ENCODE measurements around the gene ENO3. TPM values are rescaled to one million over a fixed set of nuclear protein-coding genes. Genes with fewer than 3 reads are reported as not detected.
"Not testable (repeated sequence)": the region's sequence is repeated elsewhere in the genome, so short reads cannot be mapped to it uniquely, and the experiment has no call there.

The ENO3 gene
- 10 to 100 TPM; 32.1 to 47.9 TPM for total RNA-seq

GRCh38 chr17:4950746-4951204 is at the start of gene ENO3:
Gene ENO3, plus strand, starts transcription at chr17:4951119. Its CDS starts 711 bp downstream, at chr17:4951830.
- Mint-ChIP-seq H3K9me3 (no peaks in the 10 kb centered on the region), H3K27ac (peak within 1 kb of the TSS; percentile 93 to 98), H3K36me3 (peaks cover 19 to 24% of the 10 kb centered on the region in 2 donors)
- DNase-seq (ENCODE audit: low spot score in 2 of 2) (no peak), ATAC-seq (no peak)

- DNase-seq (ENCODE audit: low spot score in 2 of 2) = no peak
Observed at GRCh38 chr17:4901648-4902344, 49.1 kb upstream of the ENO3 start.

DNA sequence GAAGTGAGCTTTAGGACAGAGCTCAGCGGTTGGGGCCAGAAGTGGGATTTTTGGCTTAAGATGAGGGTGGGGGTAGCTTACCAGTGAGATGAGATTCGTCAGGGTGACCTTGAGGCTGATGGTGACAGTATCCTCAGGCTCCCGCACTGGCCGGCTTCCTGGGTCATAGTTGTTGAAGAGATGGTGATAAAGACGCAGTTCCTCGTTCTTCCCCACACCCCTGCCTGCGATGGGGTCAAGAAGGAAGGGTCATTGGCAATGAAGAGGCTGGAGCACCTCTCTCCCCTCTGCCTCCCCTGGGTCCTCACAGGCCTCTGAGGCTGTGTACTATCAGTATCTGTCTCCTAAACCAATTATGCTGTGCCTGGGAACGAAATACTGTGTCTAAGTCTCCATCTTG is 48.4 kb upstream of the ENO3 start:
- Mint-ChIP-seq H3K27ac (no peak overlapping the region), H3K9me3 (no peaks in the 10 kb centered on the region), H3K36me3 (no peaks in the 10 kb centered on the region)
- no peak for ATAC-seq
- DNase-seq (ENCODE audit: low spot score in 2 of 2) = no peak

More at GRCh38 chr17:4901648-4902344, 49.1 kb upstream of the ENO3 start:
- Mint-ChIP-seq H3K9me3 (no peaks in the 10 kb centered on the region), H3K27ac (no peak overlapping the region), H3K36me3 (no peaks in the 10 kb centered on the region)
- ATAC-seq = no peak

DNA sequence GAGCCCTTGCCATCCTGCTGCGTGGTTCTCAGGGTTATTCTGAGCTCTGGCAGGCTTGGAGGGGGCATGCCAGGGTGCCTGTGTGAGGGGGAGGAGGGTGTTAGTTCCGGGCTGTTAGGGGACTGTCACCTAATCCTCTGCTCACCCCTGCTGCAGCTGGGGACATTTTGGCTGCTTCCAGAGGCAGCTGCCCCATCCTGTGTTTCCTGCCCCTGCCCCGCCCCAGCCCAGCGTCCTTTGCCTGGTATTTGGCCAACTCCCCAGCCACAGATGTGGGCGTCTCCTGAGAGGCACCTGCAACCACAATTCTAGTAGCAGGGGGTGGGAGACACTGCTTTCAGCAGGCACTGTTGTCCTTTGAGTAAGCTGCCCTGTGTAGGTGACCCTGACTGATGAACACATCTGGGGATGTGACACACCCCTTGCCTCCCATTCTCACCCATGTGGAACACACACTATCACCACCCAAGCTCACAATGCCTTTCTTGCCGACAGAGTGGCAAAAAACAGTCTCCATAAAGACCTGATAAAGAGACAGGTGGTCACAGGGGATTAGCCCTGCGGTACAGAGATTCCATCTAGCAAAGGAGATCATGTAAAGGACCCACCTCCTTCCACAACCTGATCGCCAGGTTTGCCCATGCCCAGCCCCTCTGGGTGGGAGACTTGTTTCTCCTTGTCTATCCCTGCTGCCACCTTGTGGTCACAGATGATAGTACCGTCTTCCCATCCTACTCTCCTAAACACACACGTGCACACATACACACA is 47.7 kb upstream of the ENO3 start, which contains the start of gene CHRNE:
CHRNE (minus strand) TSS at position 48 of the 768 bp plus-strand sequence; CDS start at position 13, 35 bp downstream.
- ATAC-seq = peak; percentile 43 to 56
- H3K36me3 Mint-ChIP-seq = no peaks in the 10 kb centered on the region
- H3K27ac Mint-ChIP-seq = peak within 1 kb of the TSS in 1 of 2 donors; percentile 46
- H3K9me3 Mint-ChIP-seq = no peaks in the 10 kb centered on the region
- DNase-seq (ENCODE audit: low spot score in 2 of 2) = peak in 1 of 2 donors; percentile 79

- not testable (repeated sequence) for H3K36me3 Mint-ChIP-seq; H3K27ac Mint-ChIP-seq; ATAC-seq; H3K9me3 Mint-ChIP-seq; DNase-seq (ENCODE audit: low spot score in 2 of 2)
Observed at GRCh38 chr17:4906642-4907041, 44.3 kb upstream of the ENO3 start.

GRCh38 chr17:4908301-4908700 is 42.6 kb upstream of the ENO3 start:
- Mint-ChIP-seq H3K36me3 (no peaks in the 10 kb centered on the region), H3K27ac (no peak overlapping the region), H3K9me3 (no peaks in the 10 kb centered on the region)
- DNase-seq (ENCODE audit: low spot score in 2 of 2) (no peak), ATAC-seq (peak in 1 of 2 donors; percentile 21)

DNA sequence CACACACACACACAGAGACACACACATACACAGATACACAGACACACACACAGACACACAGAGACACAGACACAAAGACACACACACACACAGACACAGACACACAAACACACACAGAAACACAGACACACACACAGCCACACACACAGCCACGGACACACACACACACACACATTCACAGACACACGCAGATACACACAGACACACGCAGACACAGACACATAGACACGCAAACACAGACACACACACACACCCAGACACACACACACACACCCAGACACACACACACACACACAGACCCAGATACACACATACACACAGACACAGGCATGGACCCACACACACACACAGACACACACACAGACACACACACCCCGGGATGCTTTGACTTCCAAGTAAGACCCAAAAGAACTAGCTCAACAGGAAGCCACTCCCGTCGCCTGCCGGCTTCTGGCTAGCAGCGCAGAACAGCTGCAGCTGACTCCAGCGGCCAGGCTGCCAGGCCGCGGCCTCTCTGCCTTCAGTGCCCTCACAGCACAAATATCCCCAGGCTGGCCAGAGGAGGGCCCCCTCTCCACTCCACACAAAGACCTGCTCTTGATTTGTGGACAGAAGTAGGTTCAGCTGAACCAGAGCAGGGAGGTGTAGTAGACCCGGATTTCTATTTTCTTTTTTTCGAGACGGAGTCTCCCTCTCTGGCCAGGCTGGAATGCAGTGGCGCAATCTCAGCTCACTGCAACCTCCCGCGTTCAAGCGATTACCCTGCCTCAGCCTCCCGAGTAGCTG is 42.0 kb upstream of the ENO3 start:
- peak; percentile 96 to 99 for ATAC-seq
- peak; percentile 70 to 81 for DNase-seq (ENCODE audit: low spot score in 2 of 2)
- Mint-ChIP-seq H3K36me3 (no peaks in the 10 kb centered on the region), H3K27ac (no peak overlapping the region), H3K9me3 (no peaks in the 10 kb centered on the region)

DNA sequence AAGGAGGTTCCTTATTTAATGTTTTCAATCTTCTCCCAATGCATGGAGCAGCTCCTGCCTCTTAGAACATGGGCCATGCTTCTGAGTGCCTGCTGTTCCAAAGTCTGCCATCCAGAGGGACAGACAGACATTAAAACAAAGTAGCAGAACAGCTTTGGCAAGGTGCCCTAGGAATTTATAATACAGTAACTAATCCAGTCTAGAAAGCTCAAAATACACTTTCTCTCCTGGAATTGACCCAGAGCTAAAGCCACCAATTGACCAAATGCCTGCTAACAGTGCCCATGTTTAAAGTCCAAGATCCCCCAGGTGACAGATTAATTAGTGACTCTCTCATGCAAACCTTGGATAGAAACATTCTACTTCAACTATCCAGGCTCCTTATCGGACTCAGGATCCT is 36.9 kb upstream of the ENO3 start:
- Mint-ChIP-seq H3K27ac (no peak overlapping the region), H3K9me3 (no peaks in the 10 kb centered on the region), H3K36me3 (no peaks in the 10 kb centered on the region)
- no peak for DNase-seq (ENCODE audit: low spot score in 2 of 2)
- ATAC-seq = no peak

DNA sequence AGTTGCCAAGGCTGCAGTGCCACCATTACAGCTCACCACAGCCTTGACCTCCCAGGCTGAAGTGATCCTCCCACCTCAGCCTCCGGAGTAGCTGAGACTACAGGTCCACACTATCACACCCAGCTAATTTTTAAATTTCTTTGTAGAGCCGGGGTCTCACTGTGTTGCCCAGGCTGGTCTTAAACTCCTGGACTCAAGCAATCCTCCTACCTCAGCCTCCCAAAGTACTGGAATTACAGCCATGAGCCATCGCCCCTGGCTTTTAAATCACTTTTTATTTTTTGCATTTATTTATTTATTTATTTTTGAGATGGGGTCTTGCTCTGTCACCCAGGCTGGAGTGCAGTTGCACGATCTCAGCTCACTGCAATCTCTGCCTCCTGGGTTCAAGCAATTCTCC is 36.4 kb upstream of the ENO3 start:
- not testable (repeated sequence) for ATAC-seq; H3K36me3 Mint-ChIP-seq; H3K9me3 Mint-ChIP-seq; H3K27ac Mint-ChIP-seq; DNase-seq (ENCODE audit: low spot score in 2 of 2)

DNA sequence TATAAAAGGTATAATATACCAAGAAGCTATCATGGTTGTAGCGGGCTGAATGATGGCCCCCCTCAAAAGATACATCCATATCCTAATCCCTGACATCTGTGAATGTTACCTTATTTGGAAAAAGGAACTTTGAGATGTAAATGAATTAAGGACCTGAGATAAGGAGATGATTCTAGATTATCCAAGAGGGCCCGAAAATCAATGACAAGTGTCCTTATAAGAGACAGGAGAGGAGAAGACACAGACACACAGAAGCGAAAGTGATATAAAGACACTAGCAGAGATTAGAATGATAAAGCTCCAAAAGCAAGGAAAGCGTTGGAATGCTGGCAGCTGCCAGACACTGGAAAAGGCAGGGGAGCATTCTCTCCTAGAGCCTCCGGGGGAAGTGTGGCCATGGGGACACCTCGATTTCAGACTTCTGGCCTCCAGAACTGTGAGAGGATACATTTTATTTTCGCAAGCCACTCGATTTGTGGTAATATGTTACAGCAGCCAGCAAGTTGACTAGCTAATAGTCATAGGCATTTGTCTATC is 31.3 kb upstream of the ENO3 start:
- DNase-seq (ENCODE audit: low spot score in 2 of 2) = no peak
- no peak for ATAC-seq
- no peak overlapping the region for H3K27ac Mint-ChIP-seq

DNA sequence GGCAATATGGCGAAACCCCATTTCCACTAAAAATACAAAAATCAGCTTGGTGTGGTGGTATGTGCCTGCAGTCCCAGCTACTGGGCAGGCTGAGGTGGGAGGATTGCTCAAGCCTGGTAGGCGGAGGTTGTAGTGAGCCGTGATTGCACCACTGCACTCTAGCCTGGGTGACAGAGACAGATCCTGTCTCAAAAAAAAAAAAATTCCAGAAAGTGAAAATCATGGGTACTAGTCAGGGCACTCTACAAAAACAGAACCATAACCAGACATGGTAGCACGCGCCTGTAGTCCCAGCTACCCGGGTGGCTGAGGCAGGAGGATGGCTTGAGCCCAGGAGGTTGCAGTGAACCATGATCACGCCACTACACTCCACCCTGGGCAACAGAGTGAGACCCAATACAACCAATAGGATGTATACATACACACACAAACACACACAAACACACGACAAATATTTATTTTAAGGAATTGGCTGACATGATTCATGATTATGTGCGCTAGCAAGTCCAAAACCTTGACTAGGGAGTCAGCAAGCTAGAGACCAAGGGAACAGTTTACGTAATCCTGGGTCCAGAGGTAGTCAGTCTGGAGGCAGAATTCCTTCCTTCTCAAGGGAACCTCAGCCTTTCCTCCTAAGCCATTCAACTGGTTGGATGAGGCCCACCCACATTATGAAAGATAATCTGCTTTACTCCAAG is 30.4 kb upstream of the ENO3 start:
- ATAC-seq (no peak), DNase-seq (ENCODE audit: low spot score in 2 of 2) (no peak)
- no peak overlapping the region for H3K27ac Mint-ChIP-seq
- no peaks in the 10 kb centered on the region for H3K9me3 Mint-ChIP-seq
- no peaks in the 10 kb centered on the region for H3K36me3 Mint-ChIP-seq

More for the DNA sequence above, 31.3 kb upstream of the ENO3 start:
- no peaks in the 10 kb centered on the region for H3K9me3 Mint-ChIP-seq
- H3K36me3 Mint-ChIP-seq = no peaks in the 10 kb centered on the region

GRCh38 chr17:4921320-4921719 is 29.6 kb upstream of the ENO3 start:
- no peak for ATAC-seq
- no peak overlapping the region for H3K27ac Mint-ChIP-seq
- H3K36me3 Mint-ChIP-seq = no peaks in the 10 kb centered on the region
- DNase-seq (ENCODE audit: low spot score in 2 of 2) = no peak
- no peaks in the 10 kb centered on the region for H3K9me3 Mint-ChIP-seq

DNA sequence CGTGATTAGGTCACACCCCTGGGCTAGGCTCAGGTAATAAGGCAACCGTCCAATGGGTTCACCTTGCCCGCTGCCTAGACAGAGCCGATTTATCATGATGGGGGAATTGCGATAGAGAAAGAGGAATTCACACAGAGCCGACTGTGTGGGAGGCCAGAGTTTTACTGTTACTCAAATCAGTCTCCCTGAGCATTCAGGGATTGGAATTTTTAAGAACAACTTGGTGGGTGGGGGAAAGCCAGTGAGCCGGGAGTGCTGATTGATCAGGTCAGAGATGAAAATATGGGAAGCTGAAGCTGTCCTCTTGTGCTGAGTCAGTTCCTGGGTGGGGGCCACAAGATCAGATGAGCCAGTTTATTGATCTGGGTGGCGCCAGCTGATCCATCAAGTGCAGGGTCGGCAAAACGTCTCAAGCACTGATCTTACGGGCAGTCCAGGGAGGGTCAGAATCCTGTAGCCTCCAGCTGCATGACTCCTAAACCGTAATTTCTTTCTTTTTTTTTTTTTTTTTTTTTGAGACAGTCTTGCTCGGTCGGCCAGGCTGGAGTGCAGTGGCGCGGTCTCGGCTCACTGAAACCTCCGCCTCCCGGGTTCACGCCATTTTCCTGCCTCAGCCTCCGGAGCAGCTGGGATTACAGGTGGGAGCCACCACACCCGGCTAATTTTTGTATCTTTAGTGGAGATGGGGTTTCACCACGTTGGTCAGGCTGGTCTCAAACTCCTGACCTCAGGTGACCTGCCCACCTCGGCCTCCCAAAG is 24.2 kb upstream of the ENO3 start:
- H3K9me3 Mint-ChIP-seq; ATAC-seq; H3K27ac Mint-ChIP-seq; DNase-seq (ENCODE audit: low spot score in 2 of 2); H3K36me3 Mint-ChIP-seq: not testable (repeated sequence)

- DNase-seq (ENCODE audit: low spot score in 2 of 2) = no peak
- no peaks in the 10 kb centered on the region for H3K36me3 Mint-ChIP-seq
- ATAC-seq = no peak
- no peaks in the 10 kb centered on the region for H3K9me3 Mint-ChIP-seq
- H3K27ac Mint-ChIP-seq = no peak overlapping the region
Observed at GRCh38 chr17:4928881-4929280, 22.0 kb upstream of the ENO3 start.

DNA sequence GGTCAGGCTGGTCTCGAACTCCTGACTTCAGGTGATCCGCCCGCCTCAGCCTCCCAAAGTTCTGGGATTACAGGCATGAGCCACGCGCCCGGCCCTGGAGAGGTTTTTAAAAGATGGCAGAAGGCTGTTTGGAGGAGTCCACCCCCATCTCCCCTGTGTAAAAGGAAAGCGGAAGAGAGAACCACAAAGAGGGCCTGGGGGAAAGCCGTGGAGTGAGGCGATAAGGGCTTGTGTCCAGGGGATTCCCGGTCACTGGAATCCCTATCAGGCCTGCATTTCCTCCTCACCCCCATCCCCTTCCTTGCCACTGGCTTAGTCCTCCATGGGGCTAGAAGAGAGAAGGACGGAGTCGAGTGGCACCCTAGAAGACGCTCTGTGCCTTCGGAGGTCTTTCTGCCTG is 19.0 kb upstream of the ENO3 start, which contains the start of gene GP1BA:
GP1BA (plus strand) TSS at position 315 of the 400 bp plus-strand sequence. CDS start 328 bp downstream, outside the sequence.
- no peaks in the 10 kb centered on the region for H3K36me3 Mint-ChIP-seq
- peak within 1 kb of the TSS in 1 of 2 donors; percentile 52 for H3K27ac Mint-ChIP-seq
- ATAC-seq = no peak
- DNase-seq (ENCODE audit: low spot score in 2 of 2) = no peak
- no peaks in the 10 kb centered on the region for H3K9me3 Mint-ChIP-seq

Data from activated naive CD4-positive, alpha-beta T cell treated with anti-CD3 and anti-CD28 coated beads, Interleukin-2, amount 50 U/mL, for 72 hours (primary cell).